Measurements from ENCODE around the gene COG1.

GRCh38 chr17:73210002-73210678 lies 17.3 kb downstream of the COG1 start:
- TF ChIP-seq POLR2A (IDR thresholded peaks at IDR 0.05) (no peak), EP300 (IDR thresholded peaks at IDR 0.05) (no peak), POLR2AphosphoS5 (IDR thresholded peaks at IDR 0.05) (no peak)
- TF ChIP-seq, protein P1, sequence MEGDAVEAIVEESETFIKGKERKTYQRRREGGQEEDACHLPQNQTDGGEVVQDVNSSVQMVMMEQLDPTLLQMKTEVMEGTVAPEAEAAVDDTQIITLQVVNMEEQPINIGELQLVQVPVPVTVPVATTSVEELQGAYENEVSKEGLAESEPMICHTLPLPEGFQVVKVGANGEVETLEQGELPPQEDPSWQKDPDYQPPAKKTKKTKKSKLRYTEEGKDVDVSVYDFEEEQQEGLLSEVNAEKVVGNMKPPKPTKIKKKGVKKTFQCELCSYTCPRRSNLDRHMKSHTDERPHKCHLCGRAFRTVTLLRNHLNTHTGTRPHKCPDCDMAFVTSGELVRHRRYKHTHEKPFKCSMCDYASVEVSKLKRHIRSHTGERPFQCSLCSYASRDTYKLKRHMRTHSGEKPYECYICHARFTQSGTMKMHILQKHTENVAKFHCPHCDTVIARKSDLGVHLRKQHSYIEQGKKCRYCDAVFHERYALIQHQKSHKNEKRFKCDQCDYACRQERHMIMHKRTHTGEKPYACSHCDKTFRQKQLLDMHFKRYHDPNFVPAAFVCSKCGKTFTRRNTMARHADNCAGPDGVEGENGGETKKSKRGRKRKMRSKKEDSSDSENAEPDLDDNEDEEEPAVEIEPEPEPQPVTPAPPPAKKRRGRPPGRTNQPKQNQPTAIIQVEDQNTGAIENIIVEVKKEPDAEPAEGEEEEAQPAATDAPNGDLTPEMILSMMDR (IDR thresholded peaks at IDR 0.05) = peak in 1 of 4 experiments; percentile 12

Measured in sigmoid colon (tissue), 4 donors.